ENCODE results near the gene ATP2A2.
"Not testable (repeated sequence)": the region's sequence is repeated elsewhere in the genome, so short reads cannot be mapped to it uniquely, and the experiment has no call there.

ATP2A2 gene

GRCh38 chr12:110329710-110330109 lies 48.7 kb downstream of the ATP2A2 start:
- Histone ChIP-seq H2AFZ (ENCODE audit: low read depth, low read length) (no peak overlapping the region), H3K4me3 (ENCODE audit: low read length) (no peak overlapping the region), H3K36me3 (ENCODE audit: insufficient read depth, low read length) (peaks cover 69% of the 10 kb centered on the region), H3K27me3 (ENCODE audit: insufficient read depth, low read length) (no peaks in the 10 kb centered on the region), H3K4me1 (ENCODE audit: insufficient read depth, low read length) (no peaks in the 10 kb centered on the region), H3K9me3 (ENCODE audit: low read length) (no peaks in the 10 kb centered on the region)

- Histone ChIP-seq H3K4me3 (ENCODE audit: low read length) (no peak overlapping the region), H3K4me1 (ENCODE audit: insufficient read depth, low read length) (no peaks in the 10 kb centered on the region), H3K9me3 (ENCODE audit: low read length) (no peaks in the 10 kb centered on the region), H3K27me3 (ENCODE audit: insufficient read depth, low read length) (no peaks in the 10 kb centered on the region), H3K36me3 (ENCODE audit: insufficient read depth, low read length) (peaks cover 72% of the 10 kb centered on the region), H2AFZ (ENCODE audit: low read depth, low read length) (no peak overlapping the region)
Observed at GRCh38 chr12:110330124-110330523, 49.1 kb downstream of the ATP2A2 start.

- no peaks in the 10 kb centered on the region for H3K4me1 ChIP-seq (ENCODE audit: insufficient read depth, low read length)
- no peak overlapping the region for H2AFZ ChIP-seq (ENCODE audit: low read depth, low read length)
- H3K4me3 ChIP-seq (ENCODE audit: low read length) = no peak overlapping the region
- H3K9me3 ChIP-seq (ENCODE audit: low read length) = no peaks in the 10 kb centered on the region
- no peaks in the 10 kb centered on the region for H3K27me3 ChIP-seq (ENCODE audit: insufficient read depth, low read length)
- H3K36me3 ChIP-seq (ENCODE audit: insufficient read depth, low read length) = peaks cover 73% of the 10 kb centered on the region
Observed at GRCh38 chr12:110330544-110330943, 49.5 kb downstream of the ATP2A2 start.

GRCh38 chr12:110333201-110333600 lies 52.2 kb downstream of the ATP2A2 start:
- H3K4me3 ChIP-seq (ENCODE audit: low read length) = no peak overlapping the region
- peaks cover 73% of the 10 kb centered on the region for H3K36me3 ChIP-seq (ENCODE audit: insufficient read depth, low read length)
- no peak overlapping the region for H2AFZ ChIP-seq (ENCODE audit: low read depth, low read length)
- H3K27me3 ChIP-seq (ENCODE audit: insufficient read depth, low read length) = no peaks in the 10 kb centered on the region
- H3K4me1 ChIP-seq (ENCODE audit: insufficient read depth, low read length) = no peaks in the 10 kb centered on the region
- no peaks in the 10 kb centered on the region for H3K9me3 ChIP-seq (ENCODE audit: low read length)

DNA sequence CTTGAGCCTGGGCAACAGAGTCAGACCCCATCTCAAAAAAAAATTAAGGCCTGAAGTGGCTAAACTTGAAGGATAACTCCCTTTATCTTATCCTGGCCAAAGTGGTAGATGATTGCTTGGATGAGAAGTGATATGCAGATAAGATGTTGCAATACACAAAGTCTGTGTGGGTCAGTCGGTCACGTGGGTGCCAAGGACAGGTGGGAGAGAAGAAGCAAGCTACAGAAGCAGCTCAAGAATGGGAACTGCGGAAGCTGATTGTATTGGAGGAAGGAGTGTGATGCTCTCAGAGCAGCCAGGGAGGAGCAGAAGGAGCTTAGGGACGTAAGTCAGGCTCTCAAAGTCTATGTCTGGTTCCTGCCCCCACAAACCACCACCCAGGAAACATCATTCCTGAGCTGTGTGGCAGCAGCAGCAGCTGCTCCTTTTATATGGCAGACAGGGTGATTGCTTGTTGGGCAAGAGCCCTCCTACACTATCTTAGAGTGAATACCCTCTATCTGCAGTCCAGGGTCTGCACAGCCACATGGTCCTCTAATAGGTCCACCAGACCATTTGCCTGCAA lies 54.5 kb downstream of the ATP2A2 start:
- H3K4me1 ChIP-seq (ENCODE audit: insufficient read depth, low read length) = no peaks in the 10 kb centered on the region
- H3K4me3 ChIP-seq (ENCODE audit: low read length) = no peak overlapping the region
- no peaks in the 10 kb centered on the region for H3K9me3 ChIP-seq (ENCODE audit: low read length)
- peaks cover 81% of the 10 kb centered on the region for H3K36me3 ChIP-seq (ENCODE audit: insufficient read depth, low read length)
- no peak overlapping the region for H2AFZ ChIP-seq (ENCODE audit: low read depth, low read length)
- no peaks in the 10 kb centered on the region for H3K27me3 ChIP-seq (ENCODE audit: insufficient read depth, low read length)

GRCh38 chr12:110337912-110338710 lies 57.1 kb downstream of the ATP2A2 start:
- Histone ChIP-seq H2AFZ (ENCODE audit: low read depth, low read length) (no peak overlapping the region), H3K4me1 (ENCODE audit: insufficient read depth, low read length) (no peaks in the 10 kb centered on the region), H3K36me3 (ENCODE audit: insufficient read depth, low read length) (peaks cover 95% of the 10 kb centered on the region), H3K4me3 (ENCODE audit: low read length) (no peak overlapping the region), H3K9me3 (ENCODE audit: low read length) (no peaks in the 10 kb centered on the region), H3K27me3 (ENCODE audit: insufficient read depth, low read length) (no peaks in the 10 kb centered on the region)

DNA sequence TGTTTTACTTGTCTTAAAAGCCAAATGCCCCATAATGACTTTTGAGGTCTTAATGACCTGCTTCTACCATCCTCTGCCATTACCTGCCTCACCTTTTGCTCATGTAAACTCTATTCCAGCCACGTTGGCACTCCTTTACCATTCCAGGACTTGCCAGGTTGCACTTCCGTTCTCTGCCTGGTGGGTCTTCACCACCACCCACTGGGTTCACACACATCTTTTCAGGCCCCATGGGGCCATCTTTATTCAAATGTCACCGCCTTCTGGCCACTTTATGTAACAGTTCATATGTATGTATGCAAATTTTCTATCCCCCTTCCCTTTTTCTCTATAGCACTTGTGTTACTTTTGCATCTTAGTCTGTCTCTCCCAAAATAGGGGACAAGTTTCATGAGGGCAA lies 57.7 kb downstream of the ATP2A2 start:
- H3K27me3 ChIP-seq (ENCODE audit: insufficient read depth, low read length) = no peaks in the 10 kb centered on the region
- no peak overlapping the region for H3K4me3 ChIP-seq (ENCODE audit: low read length)
- no peak overlapping the region for H2AFZ ChIP-seq (ENCODE audit: low read depth, low read length)
- peaks cover 95% of the 10 kb centered on the region for H3K36me3 ChIP-seq (ENCODE audit: insufficient read depth, low read length)
- H3K4me1 ChIP-seq (ENCODE audit: insufficient read depth, low read length) = no peaks in the 10 kb centered on the region
- no peaks in the 10 kb centered on the region for H3K9me3 ChIP-seq (ENCODE audit: low read length)

- Histone ChIP-seq H3K4me1 (ENCODE audit: insufficient read depth, low read length) (no peaks in the 10 kb centered on the region), H3K9me3 (ENCODE audit: low read length) (no peaks in the 10 kb centered on the region), H2AFZ (ENCODE audit: low read depth, low read length) (no peak overlapping the region), H3K27me3 (ENCODE audit: insufficient read depth, low read length) (no peaks in the 10 kb centered on the region), H3K36me3 (ENCODE audit: insufficient read depth, low read length) (peaks cover 95% of the 10 kb centered on the region), H3K4me3 (ENCODE audit: low read length) (no peak overlapping the region)
Observed at GRCh38 chr12:110339184-110339952, 58.3 kb downstream of the ATP2A2 start.

DNA sequence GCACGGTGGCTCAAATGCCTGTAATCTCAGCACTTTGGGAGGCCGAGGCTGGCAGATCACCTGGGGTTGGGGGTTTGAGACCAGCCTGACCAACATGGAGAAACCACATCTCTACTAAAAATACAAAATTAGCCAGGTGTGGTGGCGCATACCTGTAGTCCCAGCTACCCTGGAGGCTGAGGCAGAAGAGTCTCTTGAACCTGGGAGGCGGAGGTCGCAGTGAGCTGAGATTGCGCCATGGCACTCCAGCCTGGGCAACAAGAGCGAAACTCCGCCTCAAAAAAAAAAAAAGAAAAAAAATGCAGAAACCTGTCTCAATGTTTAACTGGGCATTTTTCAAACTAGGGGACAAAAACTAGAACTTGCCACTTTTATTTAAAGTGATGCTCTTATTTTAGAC lies 59.2 kb downstream of the ATP2A2 start:
- H3K4me1 ChIP-seq (ENCODE audit: insufficient read depth, low read length); H3K27me3 ChIP-seq (ENCODE audit: insufficient read depth, low read length); H3K4me3 ChIP-seq (ENCODE audit: low read length); H2AFZ ChIP-seq (ENCODE audit: low read depth, low read length); H3K9me3 ChIP-seq (ENCODE audit: low read length): not testable (repeated sequence)
- H3K36me3 ChIP-seq (ENCODE audit: insufficient read depth, low read length) = peaks cover 96% of the 10 kb centered on the region

GRCh38 chr12:110340706-110341105 lies 59.7 kb downstream of the ATP2A2 start:
- no peak overlapping the region for H2AFZ ChIP-seq (ENCODE audit: low read depth, low read length)
- H3K4me1 ChIP-seq (ENCODE audit: insufficient read depth, low read length) = no peaks in the 10 kb centered on the region
- H3K36me3 ChIP-seq (ENCODE audit: insufficient read depth, low read length) = peaks cover 96% of the 10 kb centered on the region
- no peak overlapping the region for H3K4me3 ChIP-seq (ENCODE audit: low read length)
- no peaks in the 10 kb centered on the region for H3K27me3 ChIP-seq (ENCODE audit: insufficient read depth, low read length)
- H3K9me3 ChIP-seq (ENCODE audit: low read length) = no peaks in the 10 kb centered on the region

DNA sequence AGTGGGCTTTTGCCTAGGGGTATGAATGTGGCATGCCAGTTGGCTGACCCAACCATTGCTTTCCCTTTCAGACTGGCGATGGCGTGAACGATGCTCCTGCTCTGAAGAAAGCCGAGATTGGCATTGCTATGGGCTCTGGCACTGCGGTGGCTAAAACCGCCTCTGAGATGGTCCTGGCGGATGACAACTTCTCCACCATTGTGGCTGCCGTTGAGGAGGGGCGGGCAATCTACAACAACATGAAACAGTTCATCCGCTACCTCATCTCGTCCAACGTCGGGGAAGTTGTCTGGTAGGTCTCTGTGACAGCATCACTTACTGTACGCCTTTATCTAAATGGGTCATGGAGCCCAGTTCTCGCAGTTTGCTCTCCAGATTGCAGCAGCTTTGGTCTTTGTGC lies 61.1 kb downstream of the ATP2A2 start:
- no peaks in the 10 kb centered on the region for H3K27me3 ChIP-seq (ENCODE audit: insufficient read depth, low read length)
- no peak overlapping the region for H3K4me3 ChIP-seq (ENCODE audit: low read length)
- H3K9me3 ChIP-seq (ENCODE audit: low read length) = no peaks in the 10 kb centered on the region
- peaks cover 95% of the 10 kb centered on the region for H3K36me3 ChIP-seq (ENCODE audit: insufficient read depth, low read length)
- no peak overlapping the region for H2AFZ ChIP-seq (ENCODE audit: low read depth, low read length)
- H3K4me1 ChIP-seq (ENCODE audit: insufficient read depth, low read length) = no peaks in the 10 kb centered on the region

GRCh38 chr12:110343114-110343513 lies 62.1 kb downstream of the ATP2A2 start:
- Histone ChIP-seq H3K36me3 (ENCODE audit: insufficient read depth, low read length) (peaks cover 96% of the 10 kb centered on the region), H3K4me1 (ENCODE audit: insufficient read depth, low read length) (no peaks in the 10 kb centered on the region), H3K27me3 (ENCODE audit: insufficient read depth, low read length) (no peaks in the 10 kb centered on the region), H2AFZ (ENCODE audit: low read depth, low read length) (no peak overlapping the region), H3K9me3 (ENCODE audit: low read length) (no peaks in the 10 kb centered on the region), H3K4me3 (ENCODE audit: low read length) (no peak overlapping the region)

- Histone ChIP-seq H2AFZ (ENCODE audit: low read depth, low read length) (no peak overlapping the region), H3K9me3 (ENCODE audit: low read length) (no peaks in the 10 kb centered on the region), H3K4me3 (ENCODE audit: low read length) (no peak overlapping the region), H3K36me3 (ENCODE audit: insufficient read depth, low read length) (peaks cover 96% of the 10 kb centered on the region), H3K4me1 (ENCODE audit: insufficient read depth, low read length) (no peaks in the 10 kb centered on the region), H3K27me3 (ENCODE audit: insufficient read depth, low read length) (no peaks in the 10 kb centered on the region)
Observed at GRCh38 chr12:110343736-110344555, 62.9 kb downstream of the ATP2A2 start.

Measured in neuron (in vitro differentiated cells).